ENCODE data around the gene GH1.
"Not testable (repeated sequence)": the region's sequence is repeated elsewhere in the genome, so short reads cannot be mapped to it uniquely, and the experiment has no call there.

Gene GH1

GRCh38 chr17:63874061-63874626 is 44.5 kb downstream of the GH1 start:
- H3K27ac Mint-ChIP-seq; H3K4me1 Mint-ChIP-seq (ENCODE audit: low read depth); H3K36me3 Mint-ChIP-seq; H3K9me3 Mint-ChIP-seq (ENCODE audit: low read depth); H3K27me3 Mint-ChIP-seq; H3K4me3 Mint-ChIP-seq: not testable (repeated sequence)

- not testable (repeated sequence) for H3K9me3 Mint-ChIP-seq (ENCODE audit: low read depth); H3K27ac Mint-ChIP-seq; H3K4me3 Mint-ChIP-seq; H3K27me3 Mint-ChIP-seq; H3K4me1 Mint-ChIP-seq (ENCODE audit: low read depth); H3K36me3 Mint-ChIP-seq
Measured at GRCh38 chr17:63873577-63873976, 45.1 kb downstream of the GH1 start, which contains the start of gene CSH2. Gene CSH2, minus strand, starts transcription at chr17:63873677. Its CDS starts 63 bp downstream, at chr17:63873614.

GRCh38 chr17:63871646-63872365 is 46.8 kb downstream of the GH1 start:
- H3K4me3 Mint-ChIP-seq; H3K27ac Mint-ChIP-seq; H3K9me3 Mint-ChIP-seq (ENCODE audit: low read depth): not testable (repeated sequence)

GRCh38 chr17:63870292-63870665 is 48.4 kb downstream of the GH1 start:
- not testable (repeated sequence) for H3K27me3 Mint-ChIP-seq; H3K9me3 Mint-ChIP-seq (ENCODE audit: low read depth); H3K36me3 Mint-ChIP-seq; H3K4me1 Mint-ChIP-seq (ENCODE audit: low read depth); H3K27ac Mint-ChIP-seq; H3K4me3 Mint-ChIP-seq

More at GRCh38 chr17:63871646-63872365, 46.8 kb downstream of the GH1 start:
- not testable (repeated sequence) for H3K4me1 Mint-ChIP-seq (ENCODE audit: low read depth); H3K36me3 Mint-ChIP-seq; H3K27me3 Mint-ChIP-seq

GRCh38 chr17:63869491-63870291 is 48.9 kb downstream of the GH1 start:
- not testable (repeated sequence) for H3K36me3 Mint-ChIP-seq; H3K9me3 Mint-ChIP-seq (ENCODE audit: low read depth); H3K4me3 Mint-ChIP-seq; H3K27me3 Mint-ChIP-seq; H3K4me1 Mint-ChIP-seq (ENCODE audit: low read depth); H3K27ac Mint-ChIP-seq

Measured in activated naive CD8-positive, alpha-beta T cell (primary cell).